Epithelial cell of esophagus (primary cell): ENCODE data around the gene C11orf68.

Source experiments
- DNase-seq: peaks from one replicate; pipeline ENCODE4 v3.0.0; 2010; ENCODE audit warnings: low read depth
- H3K4me3 ChIP-seq: 2 replicates; pipeline ENCODE4 v1.5.1; 2011; ENCODE audit warnings: mild to moderate bottlenecking, low read length, control low read depth
- CTCF ChIP-seq: IDR thresholded peaks from 2 replicates; pipeline ENCODE4 v1.5.1; 2011; ENCODE audit warnings: low read depth, mild to moderate bottlenecking, low read length, control low read depth, inconsistent platforms; ENCODE audit not compliant: insufficient read depth; ENCODE audit errors: missing control alignments

The C11orf68 gene

GRCh38 chr11:65944191-65944590 is 25.3 kb upstream of the C11orf68 start:
- DNase-seq = no peak
- no peak overlapping the region for H3K4me3 ChIP-seq
- no peak for TF ChIP-seq CTCF

GRCh38 chr11:65942531-65942930 is 23.7 kb upstream of the C11orf68 start:
- no peak for TF ChIP-seq CTCF
- DNase-seq = no peak
- H3K4me3 ChIP-seq = no peak overlapping the region

- no peak overlapping the region for H3K4me3 ChIP-seq
- DNase-seq = no peak
- no peak for TF ChIP-seq CTCF
Observed at GRCh38 chr11:65941720-65942310, 23.0 kb upstream of the C11orf68 start.

GRCh38 chr11:65937766-65938165 is 18.9 kb upstream of the C11orf68 start:
- DNase-seq = no peak
- no peak overlapping the region for H3K4me3 ChIP-seq
- no peak for TF ChIP-seq CTCF

GRCh38 chr11:65934014-65934413 is 15.2 kb upstream of the C11orf68 start:
- no peak overlapping the region for H3K4me3 ChIP-seq
- TF ChIP-seq CTCF = no peak
- DNase-seq = no peak

GRCh38 chr11:65932558-65932919 is 13.7 kb upstream of the C11orf68 start:
- TF ChIP-seq CTCF = no peak
- H3K4me3 ChIP-seq = no peak overlapping the region
- peak; percentile 24 for DNase-seq

- TF ChIP-seq CTCF = no peak
- H3K4me3 ChIP-seq = no peak overlapping the region
- DNase-seq = no peak
Observed at GRCh38 chr11:65931773-65932557, 13.1 kb upstream of the C11orf68 start.
